Nephron progenitor cell (in vitro differentiated cells): ENCODE results near the gene ARPC5.

Experiments used
- DNase-seq: peaks from one replicate; pipeline ENCODE4 v3.0.0; 2021
- H3K27ac Mint-ChIP-seq: 2 replicates; pipeline ENCODE4 v1.8.0; 2021; ENCODE audit warnings: mild to moderate bottlenecking, moderate library complexity, mixed read lengths
- H3K27me3 Mint-ChIP-seq: 2 replicates; pipeline ENCODE4 v1.8.0; 2021; ENCODE audit warnings: mild to moderate bottlenecking, low read depth, mixed read lengths; ENCODE audit not compliant: poor library complexity
- H3K36me3 Mint-ChIP-seq: 2 replicates; pipeline ENCODE4 v1.8.0; 2021; ENCODE audit warnings: low read depth, mixed read lengths
- H3K4me1 Mint-ChIP-seq: 2 replicates; pipeline ENCODE4 v1.8.0; 2021; ENCODE audit warnings: mixed read lengths
- H3K4me3 Mint-ChIP-seq: 2 replicates; pipeline ENCODE4 v1.8.0; 2021; ENCODE audit warnings: mild to moderate bottlenecking, moderate library complexity, mixed read lengths
- H3K9me3 Mint-ChIP-seq: 2 replicates; pipeline ENCODE4 v1.8.0; 2021; ENCODE audit warnings: mild to moderate bottlenecking, moderate library complexity, mixed read lengths
- CTCF ChIP-seq: fragments of 200-600 bp; sonication (generic); IDR thresholded peaks from 2 replicates; pipeline ENCODE4 v1.5.0; 2021; ENCODE audit warnings: antibody characterized with exemption

Gene ARPC5

GRCh38 chr1:183652107-183652506, 16.5 kb upstream of the ARPC5 start:
- H3K27ac Mint-ChIP-seq = no peak overlapping the region
- peaks cover 6% of the 10 kb centered on the region for H3K4me1 Mint-ChIP-seq

GRCh38 chr1:183651612-183652011, 16.0 kb upstream of the ARPC5 start:
- Mint-ChIP-seq H3K27me3 (peaks cover 5% of the 10 kb centered on the region), H3K9me3 (no peaks in the 10 kb centered on the region), H3K4me1 (peaks cover 6% of the 10 kb centered on the region), H3K4me3 (no peak overlapping the region), H3K27ac (no peak overlapping the region), H3K36me3 (no peaks in the 10 kb centered on the region)
- TF ChIP-seq CTCF = no peak
- DNase-seq = no peak

More at GRCh38 chr1:183652107-183652506, 16.5 kb upstream of the ARPC5 start:
- no peaks in the 10 kb centered on the region for H3K36me3 Mint-ChIP-seq
- H3K9me3 Mint-ChIP-seq = no peaks in the 10 kb centered on the region
- peaks cover 5% of the 10 kb centered on the region for H3K27me3 Mint-ChIP-seq
- no peak for DNase-seq
- no peak overlapping the region for H3K4me3 Mint-ChIP-seq
- TF ChIP-seq CTCF = no peak

- no peak overlapping the region for H3K27ac Mint-ChIP-seq
- no peaks in the 10 kb centered on the region for H3K9me3 Mint-ChIP-seq
- no peak for DNase-seq
- H3K27me3 Mint-ChIP-seq = peaks cover 14% of the 10 kb centered on the region
- peaks cover 6% of the 10 kb centered on the region for H3K4me1 Mint-ChIP-seq
- no peak overlapping the region for H3K4me3 Mint-ChIP-seq
- H3K36me3 Mint-ChIP-seq = no peaks in the 10 kb centered on the region
- no peak for TF ChIP-seq CTCF
Measured at GRCh38 chr1:183648042-183648441, 12.5 kb upstream of the ARPC5 start.

- Mint-ChIP-seq H3K27ac (no peak overlapping the region), H3K4me1 (no peaks in the 10 kb centered on the region), H3K36me3 (no peaks in the 10 kb centered on the region), H3K27me3 (peaks cover 14% of the 10 kb centered on the region), H3K9me3 (no peaks in the 10 kb centered on the region), H3K4me3 (no peak overlapping the region)
- TF ChIP-seq CTCF = no peak
- DNase-seq = no peak
Measured at GRCh38 chr1:183646776-183647175, 11.2 kb upstream of the ARPC5 start.

- DNase-seq = no peak
- Mint-ChIP-seq H3K4me1 (no peaks in the 10 kb centered on the region), H3K36me3 (no peaks in the 10 kb centered on the region), H3K27me3 (peaks cover 14% of the 10 kb centered on the region), H3K9me3 (no peaks in the 10 kb centered on the region), H3K27ac (no peak overlapping the region), H3K4me3 (no peak overlapping the region)
- TF ChIP-seq CTCF = no peak
Measured at GRCh38 chr1:183645531-183645930, 9.9 kb upstream of the ARPC5 start.

- TF ChIP-seq CTCF = no peak
- H3K27me3 Mint-ChIP-seq = peaks cover 38% of the 10 kb centered on the region
- H3K9me3 Mint-ChIP-seq = no peaks in the 10 kb centered on the region
- no peak overlapping the region for H3K27ac Mint-ChIP-seq
- no peak for DNase-seq
- no peaks in the 10 kb centered on the region for H3K4me1 Mint-ChIP-seq
- no peaks in the 10 kb centered on the region for H3K36me3 Mint-ChIP-seq
- H3K4me3 Mint-ChIP-seq = no peak overlapping the region
Measured at GRCh38 chr1:183642166-183642565, 6.6 kb upstream of the ARPC5 start.
